Muscle layer of duodenum (tissue), 2 donors: ENCODE results near the gene KAZALD1.
"Not testable (repeated sequence)": the region's sequence is repeated elsewhere in the genome, so short reads cannot be mapped to it uniquely, and the experiment has no call there.

Experiments used
- H3K27ac ChIP-seq: one replicate; pipeline ENCODE4 v1.7.0; 2013; ENCODE audit warnings: mild to moderate bottlenecking, low read length
- H3K27me3 ChIP-seq: one replicate; pipeline ENCODE4 v1.7.0; 2013; ENCODE audit warnings: low read depth, mild to moderate bottlenecking, control low read depth, low read length
- H3K36me3 ChIP-seq, 2 donors: one replicate each; pipeline ENCODE4 v1.7.0; 2013; ENCODE audit warnings: low read length in 2 of 2, control low read depth in 1 of 2, mild to moderate bottlenecking in 1 of 2; ENCODE audit not compliant: insufficient read depth in 2 of 2, control insufficient read depth in 1 of 2
- H3K4me1 ChIP-seq, 2 donors: one replicate each; pipeline ENCODE4 v1.7.0; 2013; ENCODE audit warnings: low read length in 2 of 2, mild to moderate bottlenecking in 2 of 2, control low read depth in 1 of 2, moderate library complexity in 1 of 2; ENCODE audit not compliant: insufficient read depth in 2 of 2, control insufficient read depth in 1 of 2
- H3K4me3 ChIP-seq, 2 donors: one replicate each; pipeline ENCODE4 v1.7.0; 2013; ENCODE audit warnings: low read length in 2 of 2, low read depth in 1 of 2, mild to moderate bottlenecking in 1 of 2
- H3K9me3 ChIP-seq, 2 donors: one replicate each; pipeline ENCODE4 v1.7.0; 2013; ENCODE audit warnings: low read length in 2 of 2, control low read depth in 1 of 2, mild to moderate bottlenecking in 1 of 2; ENCODE audit not compliant: control insufficient read depth in 1 of 2
- donor health status: healthy.

Gene KAZALD1

DNA sequence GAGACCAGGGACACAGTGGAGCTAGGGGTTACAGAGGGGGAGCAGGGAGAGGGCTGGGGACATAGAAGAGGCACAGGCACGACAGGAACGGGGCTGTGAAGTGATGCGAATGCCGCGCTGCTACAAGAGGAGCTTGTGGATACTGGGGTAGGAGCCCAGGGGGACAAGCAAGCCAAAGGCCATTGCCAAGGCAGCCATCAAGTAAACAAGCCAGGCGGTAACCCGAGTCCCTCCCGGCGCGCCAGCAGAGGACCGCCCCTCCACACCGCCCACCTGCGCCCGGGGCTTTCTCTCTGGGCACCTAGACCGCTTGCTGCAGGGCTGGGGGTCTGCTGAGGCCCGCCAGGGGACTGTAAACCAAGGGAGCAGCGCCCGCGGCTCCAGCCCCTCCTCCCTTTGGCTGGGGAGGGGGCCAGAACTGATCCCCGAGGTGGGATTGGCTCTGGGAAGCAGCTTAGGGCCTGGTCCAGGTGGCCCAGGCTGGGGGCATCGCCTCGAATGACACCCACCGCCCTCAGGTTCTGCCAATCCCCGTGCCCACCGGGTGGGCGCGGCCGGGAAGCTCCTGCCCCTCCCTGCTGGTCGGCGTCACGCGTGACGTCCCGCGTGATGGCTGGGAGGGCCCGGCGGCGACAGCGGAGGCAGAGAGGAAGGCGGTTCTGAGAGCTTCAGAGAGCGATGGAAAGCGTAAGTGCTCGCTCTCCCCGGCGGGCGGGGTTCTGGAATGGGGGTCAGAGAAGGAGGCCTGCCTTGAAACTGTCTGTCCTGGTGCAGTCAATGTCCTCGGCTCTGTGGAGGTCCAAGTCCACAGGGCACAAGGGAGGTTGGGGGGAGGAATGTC, 29.8 kb upstream of the KAZALD1 start:
- H3K4me3 ChIP-seq, result peak overlapping the region; percentile 85 to 88
- H3K9me3 ChIP-seq, result no peaks in the 10 kb centered on the region
- H3K27ac ChIP-seq, result peak overlapping the region; percentile 92
- H3K36me3 ChIP-seq, result peaks cover 23 to 27% of the 10 kb centered on the region in 2 donors
- H3K27me3 ChIP-seq, result peaks cover 5% of the 10 kb centered on the region
- peaks cover 0 to 18% of the 10 kb centered on the region in 2 donors for H3K4me1 ChIP-seq

DNA sequence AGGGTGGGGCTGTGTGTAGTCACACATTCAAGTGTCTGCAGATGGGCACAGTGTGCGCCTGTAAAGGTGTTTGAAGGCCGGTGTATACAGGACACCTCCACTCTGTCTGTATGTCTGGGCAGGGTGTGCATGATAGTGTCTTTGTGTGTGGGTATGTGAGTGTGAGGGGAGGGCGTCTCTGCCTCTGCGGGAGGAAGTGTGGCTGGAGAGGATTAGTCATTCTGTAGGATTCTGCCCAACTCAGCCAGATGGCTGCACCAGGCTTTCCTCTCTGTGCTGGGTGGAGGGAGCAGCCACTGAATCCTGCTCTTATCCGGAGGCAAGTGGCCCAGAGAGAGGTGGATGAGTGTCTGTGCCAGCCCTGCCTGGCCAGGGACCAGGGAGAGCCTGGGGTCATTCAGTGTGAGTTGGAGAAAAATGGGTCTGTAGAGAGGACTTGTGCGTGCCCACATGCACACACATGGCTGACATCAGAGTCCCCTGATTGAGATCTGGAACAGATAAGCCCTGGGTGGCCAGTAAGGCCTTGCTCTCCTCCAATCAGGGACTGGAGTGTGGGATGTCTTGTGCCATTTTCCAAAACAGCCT, 29.1 kb upstream of the KAZALD1 start:
- Histone ChIP-seq H3K4me1 (peaks cover 0 to 18% of the 10 kb centered on the region in 2 donors), H3K27ac (peak overlapping the region; percentile 92), H3K36me3 (peaks cover 30 to 35% of the 10 kb centered on the region in 2 donors), H3K27me3 (peaks cover 5% of the 10 kb centered on the region), H3K4me3 (peak overlapping the region; percentile 85 to 88), H3K9me3 (no peaks in the 10 kb centered on the region)

DNA sequence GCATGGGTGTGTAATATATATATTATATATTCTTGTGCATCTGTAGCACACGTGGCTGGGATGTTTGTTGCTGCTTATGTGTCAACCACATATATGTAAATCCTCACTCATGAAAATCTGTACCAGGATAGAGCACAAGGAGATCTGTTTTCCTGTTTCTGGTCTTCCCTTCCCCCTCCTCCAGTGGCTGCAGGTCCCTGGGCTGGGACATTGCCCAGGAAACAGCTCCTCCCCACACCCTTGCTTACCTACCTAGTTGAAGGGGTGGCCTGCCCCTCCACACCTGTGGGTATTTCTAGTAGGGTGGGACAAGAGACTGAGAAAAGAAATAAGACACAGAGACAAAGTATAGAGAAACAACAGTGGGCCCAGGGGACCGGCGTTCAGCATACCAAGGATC, 28.5 kb upstream of the KAZALD1 start:
- Histone ChIP-seq H3K36me3 (peaks cover 35 to 40% of the 10 kb centered on the region in 2 donors), H3K27ac (peak overlapping the region; percentile 92), H3K4me3 (peak overlapping the region; percentile 85 to 88), H3K9me3 (no peaks in the 10 kb centered on the region), H3K27me3 (peaks cover 5% of the 10 kb centered on the region), H3K4me1 (peaks cover 0 to 18% of the 10 kb centered on the region in 2 donors)

DNA sequence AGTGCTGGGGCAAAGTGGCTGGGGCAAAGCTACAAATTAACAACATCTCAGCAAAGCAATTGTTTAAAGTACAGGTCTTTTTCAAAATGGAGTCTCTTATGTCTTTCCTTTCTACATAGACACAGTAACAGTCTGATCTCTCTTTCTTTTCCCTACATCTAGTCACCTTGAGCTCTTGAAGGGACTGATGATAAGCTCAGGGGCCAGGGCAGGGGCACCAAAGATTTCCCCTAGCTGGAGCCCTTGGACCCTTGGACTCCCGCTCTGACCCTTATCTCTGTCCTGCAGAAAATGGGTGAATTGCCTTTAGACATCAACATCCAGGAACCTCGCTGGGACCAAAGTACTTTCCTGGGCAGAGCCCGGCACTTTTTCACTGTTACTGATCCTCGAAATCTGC, 27.4 kb upstream of the KAZALD1 start:
- H3K4me3 ChIP-seq, H3K9me3 ChIP-seq, H3K27ac ChIP-seq, H3K27me3 ChIP-seq: not testable (repeated sequence)
- peaks cover 0 to 18% of the 10 kb centered on the region in 2 donors for H3K4me1 ChIP-seq
- H3K36me3 ChIP-seq, result peaks cover 44 to 45% of the 10 kb centered on the region in 2 donors

DNA sequence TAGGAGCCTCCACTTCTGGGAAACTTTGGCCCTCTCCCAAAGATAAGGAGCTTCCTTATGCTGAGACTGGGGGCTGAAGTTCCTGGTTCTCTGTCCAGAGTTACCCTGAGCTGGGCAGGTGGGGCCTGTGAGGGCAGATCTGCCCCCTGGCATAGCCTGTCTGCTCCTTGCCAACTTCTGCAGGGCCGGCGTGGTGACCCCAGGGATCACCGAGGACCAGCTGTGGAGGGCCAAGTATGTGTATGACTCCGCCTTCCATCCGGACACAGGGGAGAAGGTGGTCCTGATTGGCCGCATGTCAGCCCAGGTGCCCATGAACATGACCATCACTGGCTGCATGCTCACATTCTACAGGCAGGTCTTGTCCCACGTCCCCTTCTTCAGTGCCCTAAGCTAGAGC, 26.5 kb upstream of the KAZALD1 start:
- H3K4me3 ChIP-seq, result no peak overlapping the region
- H3K9me3 ChIP-seq, result no peaks in the 10 kb centered on the region
- H3K36me3 ChIP-seq, result peaks cover 51% of the 10 kb centered on the region in 2 donors
- no peak overlapping the region for H3K27ac ChIP-seq
- peaks cover 0 to 16% of the 10 kb centered on the region in 2 donors for H3K4me1 ChIP-seq
- no peaks in the 10 kb centered on the region for H3K27me3 ChIP-seq

DNA sequence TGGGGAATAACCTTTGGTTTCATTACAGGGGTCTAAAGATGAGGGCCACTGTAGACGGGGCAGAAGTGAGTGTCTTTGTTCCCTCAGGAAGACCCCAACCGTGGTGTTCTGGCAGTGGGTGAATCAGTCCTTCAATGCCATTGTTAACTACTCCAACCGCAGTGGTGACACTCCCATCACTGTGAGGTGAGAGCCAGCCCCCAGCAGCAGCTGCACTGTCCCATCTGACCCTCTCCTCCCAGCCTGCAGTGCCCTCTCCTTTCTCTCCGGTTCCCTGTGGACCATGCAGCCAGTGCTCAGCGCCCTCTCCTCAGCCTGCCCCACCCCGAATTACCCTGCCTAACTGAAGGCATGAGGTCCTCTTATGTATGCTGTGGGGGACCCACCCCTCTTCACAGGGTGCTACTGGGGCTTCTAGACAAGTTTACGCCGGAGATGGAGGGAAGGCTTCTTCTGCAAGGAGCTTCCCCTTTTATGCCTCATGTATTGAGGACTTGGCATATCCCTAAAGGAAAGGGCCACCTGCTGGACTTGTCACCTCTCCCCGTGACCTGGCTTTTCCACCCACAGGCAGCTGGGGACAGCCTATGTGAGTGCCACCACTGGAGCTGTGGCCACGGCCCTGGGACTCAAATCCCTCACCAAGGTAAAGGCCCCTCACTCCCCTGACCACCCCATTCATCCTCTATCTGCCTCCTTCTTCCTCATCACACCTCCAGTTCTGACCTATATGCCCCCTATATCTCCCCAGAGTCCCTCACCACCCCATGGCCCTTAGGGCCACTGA, 25.7 kb upstream of the KAZALD1 start:
- H3K9me3 ChIP-seq, result no peaks in the 10 kb centered on the region

DNA sequence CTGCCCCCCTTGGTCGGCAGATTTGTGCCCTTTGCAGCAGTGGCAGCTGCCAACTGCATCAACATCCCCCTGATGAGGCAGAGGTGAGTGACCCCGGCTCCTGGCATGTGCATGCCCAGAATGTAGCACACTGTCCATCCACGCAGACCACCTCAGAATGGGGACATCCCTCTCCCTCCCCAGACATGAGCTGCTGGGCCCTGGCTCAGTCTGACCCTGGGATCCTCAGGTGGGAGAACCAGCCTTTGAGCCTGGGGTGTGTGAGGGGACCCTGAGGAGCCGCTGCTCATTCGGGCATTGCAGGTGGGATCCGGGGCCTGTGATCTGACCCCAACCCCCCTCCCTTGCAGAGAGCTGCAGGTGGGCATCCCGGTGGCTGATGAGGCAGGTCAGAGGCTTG, 25.1 kb upstream of the KAZALD1 start:
- Histone ChIP-seq H3K27ac (no peak overlapping the region), H3K9me3 (no peaks in the 10 kb centered on the region), H3K4me1 (peaks cover 0 to 13% of the 10 kb centered on the region in 2 donors), H3K36me3 (peaks cover 51% of the 10 kb centered on the region in 2 donors), H3K27me3 (no peaks in the 10 kb centered on the region), H3K4me3 (no peak overlapping the region)

More for the DNA sequence above, 25.7 kb upstream of the KAZALD1 start:
- Histone ChIP-seq H3K4me1 (peaks cover 0 to 8% of the 10 kb centered on the region in 2 donors), H3K27me3 (no peaks in the 10 kb centered on the region), H3K4me3 (no peak overlapping the region), H3K27ac (no peak overlapping the region), H3K36me3 (peaks cover 51% of the 10 kb centered on the region in 2 donors)

DNA sequence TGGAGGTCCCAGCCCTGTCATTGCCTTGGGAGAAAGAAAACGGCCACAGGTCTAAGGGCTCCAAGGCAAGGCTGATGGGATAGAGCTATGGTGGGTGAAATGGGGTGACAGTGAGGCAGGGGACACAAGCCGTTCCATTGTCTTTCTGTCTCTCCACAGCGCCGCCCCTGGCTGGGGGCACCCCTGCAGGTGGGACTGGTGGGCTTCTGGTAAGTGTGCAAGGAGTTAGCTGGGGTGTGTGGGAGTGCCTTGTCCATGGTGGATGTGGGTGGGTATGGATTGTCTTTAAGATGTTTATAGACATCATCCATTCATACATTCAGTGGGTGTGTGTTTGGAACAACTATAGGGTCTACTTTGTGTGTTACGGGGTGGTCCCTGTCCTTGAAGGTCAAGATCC, 23.3 kb upstream of the KAZALD1 start:
- H3K27me3 ChIP-seq, result no peaks in the 10 kb centered on the region

DNA sequence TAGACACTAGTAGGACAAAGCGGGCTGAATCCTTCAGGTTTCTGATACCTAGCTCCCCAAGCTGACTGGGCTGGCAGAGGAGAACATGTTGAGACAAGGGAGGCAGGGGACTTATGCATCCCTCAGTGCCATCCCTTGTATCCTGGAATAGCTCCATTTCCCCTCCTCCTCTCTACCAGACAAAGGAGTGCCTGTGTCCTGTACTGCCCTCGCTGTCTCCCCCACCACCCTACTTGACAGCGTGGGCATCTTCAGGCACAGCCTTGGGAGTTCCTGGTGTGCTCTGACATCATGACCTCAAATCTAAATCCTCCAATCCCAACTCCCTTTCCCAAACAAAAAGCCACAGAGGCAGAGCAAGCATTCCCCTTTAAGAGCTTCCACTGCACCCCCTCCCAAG, 21.7 kb upstream of the KAZALD1 start:
- Histone ChIP-seq H3K36me3 (peaks cover 46 to 47% of the 10 kb centered on the region in 2 donors), H3K4me1 (peaks cover 13% of the 10 kb centered on the region in 2 donors), H3K4me3 (no peak overlapping the region), H3K27ac (no peak overlapping the region), H3K27me3 (no peaks in the 10 kb centered on the region), H3K9me3 (no peaks in the 10 kb centered on the region)

More for the DNA sequence above, 23.3 kb upstream of the KAZALD1 start:
- Histone ChIP-seq H3K27ac (no peak overlapping the region), H3K9me3 (no peaks in the 10 kb centered on the region), H3K36me3 (peaks cover 50 to 51% of the 10 kb centered on the region in 2 donors), H3K4me1 (peaks cover 11% of the 10 kb centered on the region in 2 donors), H3K4me3 (no peak overlapping the region)

DNA sequence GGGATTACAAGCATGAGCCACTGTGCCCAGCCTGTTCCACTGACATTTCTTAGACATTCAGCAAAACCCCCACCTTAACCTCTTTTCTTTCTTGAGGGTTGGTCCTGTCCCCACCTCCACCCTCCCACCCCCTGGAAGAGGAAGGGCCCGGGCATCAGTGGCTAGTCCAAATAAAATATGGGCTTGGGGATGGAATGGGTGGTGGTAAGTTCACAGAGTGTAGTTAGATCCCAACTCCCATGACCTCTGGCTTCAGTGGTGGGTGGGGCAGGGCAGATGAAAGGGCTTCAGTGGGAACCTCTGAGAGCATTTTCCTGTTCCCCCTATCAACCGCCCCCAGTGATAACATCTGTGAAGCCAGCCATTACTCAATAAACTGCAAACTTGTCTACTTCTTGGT, 20.9 kb upstream of the KAZALD1 start:
- peaks cover 13% of the 10 kb centered on the region in 2 donors for H3K4me1 ChIP-seq
- H3K27me3 ChIP-seq, result no peaks in the 10 kb centered on the region
- H3K4me3 ChIP-seq, result no peak overlapping the region
- H3K36me3 ChIP-seq, result peaks cover 38 to 39% of the 10 kb centered on the region in 2 donors
- H3K9me3 ChIP-seq, result no peaks in the 10 kb centered on the region
- no peak overlapping the region for H3K27ac ChIP-seq

DNA sequence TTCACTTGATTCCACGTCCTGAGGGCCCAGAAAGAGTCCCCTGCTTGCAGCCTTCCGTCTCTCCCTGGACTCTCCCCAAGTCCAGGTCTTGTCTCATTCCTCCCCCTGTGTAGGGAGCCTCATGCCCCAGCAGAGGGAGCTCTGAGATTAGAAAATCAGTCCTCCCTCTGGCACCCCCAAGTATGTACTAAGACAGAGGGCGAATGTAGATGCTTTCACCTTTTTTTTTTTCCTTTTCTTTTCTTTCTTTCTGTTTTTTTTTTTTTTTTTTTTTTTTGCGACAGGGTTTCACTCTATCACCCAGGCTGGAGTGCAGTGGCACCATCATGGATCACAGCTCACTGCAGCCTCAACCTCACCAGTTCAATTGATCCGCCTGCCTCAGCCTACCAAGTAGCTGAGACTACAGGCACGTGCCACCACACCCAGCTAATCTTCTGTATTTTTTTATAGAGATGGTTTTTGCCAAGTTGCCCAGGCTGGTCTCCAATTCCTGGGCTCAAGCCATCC, 20.5 kb upstream of the KAZALD1 start:
- Histone ChIP-seq H3K36me3 (peaks cover 33 to 34% of the 10 kb centered on the region in 2 donors), H3K9me3 (no peaks in the 10 kb centered on the region), H3K27ac (no peak overlapping the region), H3K4me1 (peaks cover 13% of the 10 kb centered on the region in 2 donors), H3K4me3 (no peak overlapping the region), H3K27me3 (peaks cover under 1% of the 10 kb centered on the region)
